Common myeloid progenitor, CD34-positive (primary cell): ENCODE measurements around the gene HHATL.
"Not testable (repeated sequence)": the region's sequence is repeated elsewhere in the genome, so short reads cannot be mapped to it uniquely, and the experiment has no call there.

Source experiments
- CTCF ChIA-PET: fragments of 350-600 bp; sonication (Branson Sonifier 250); formaldehyde crosslinking; loops from one replicate; lab custom pipeline; 2021; ENCODE audit warnings: antibody characterized with exemption; lab: Charles Lee
- POLR2A ChIA-PET: fragments of 350-600 bp; sonication (Branson Sonifier 250); formaldehyde crosslinking; loops from one replicate; lab custom pipeline; 2021; ENCODE audit warnings: antibody characterized with exemption; lab: Charles Lee
- DNase-seq, 3 donors: peaks; one replicate each; pipeline versions ENCODE4 v3.0.0 to v3.0.0-alpha.2; 2013
- H3K27ac ChIP-seq, 2 experiments: 1 replicate in 1 of 2; 2 replicates in 1 of 2; pipeline ENCODE4 v1.7.0; 2013; ENCODE audit warnings: inconsistent platforms in 2 of 2, low read length in 2 of 2, mild to moderate bottlenecking in 2 of 2, low read depth in 1 of 2, moderate library complexity in 1 of 2; ENCODE audit not compliant: severe bottlenecking in 2 of 2, insufficient read depth in 1 of 2, poor library complexity in 1 of 2
- H3K27me3 ChIP-seq, 5 experiments: replicated peaks in 2 of 5; 1 replicate in 3 of 5; 2 replicates in 2 of 5; pipeline versions ENCODE4 v1.6.1 to v1.7.0; 2013; ENCODE audit warnings: low read length in 4 of 5, mild to moderate bottlenecking in 2 of 5, moderate library complexity in 2 of 5, inconsistent platforms in 1 of 5; ENCODE audit not compliant: insufficient read depth in 5 of 5, control insufficient read depth in 4 of 5
- H3K36me3 ChIP-seq, 4 experiments: 1 replicate in 2 of 4; 2 replicates in 2 of 4; pipeline versions ENCODE4 v1.6.1 to v1.7.0; 2013; ENCODE audit warnings: low read length in 3 of 4, control low read depth in 1 of 4, mild to moderate bottlenecking in 1 of 4; ENCODE audit not compliant: control insufficient read depth in 4 of 4, insufficient read depth in 4 of 4
- H3K4me1 ChIP-seq, 4 experiments: 1 replicate in 3 of 4; 2 replicates in 1 of 4; pipeline versions ENCODE4 v1.6.1 to v1.7.1; 2013; ENCODE audit warnings: low read length in 3 of 4, mild to moderate bottlenecking in 3 of 4, control low read depth in 1 of 4, inconsistent platforms in 1 of 4, moderate library complexity in 1 of 4; ENCODE audit not compliant: control insufficient read depth in 4 of 4, insufficient read depth in 4 of 4; ENCODE audit errors: control extremely low read depth in 1 of 4
- H3K4me3 ChIP-seq, 7 experiments: 1 replicate in 4 of 7; 2 replicates in 3 of 7; pipeline versions ENCODE4 v1.5.1 to v1.7.0; 2013; ENCODE audit warnings: mild to moderate bottlenecking in 7 of 7, low read length in 6 of 7, moderate library complexity in 6 of 7, inconsistent platforms in 2 of 7, low read depth in 2 of 7, control low read depth in 1 of 7; ENCODE audit not compliant: insufficient read depth in 4 of 7, control insufficient read depth in 1 of 7; ENCODE audit errors: extremely low read depth in 1 of 7
- H3K9me3 ChIP-seq, 5 experiments: 1 replicate in 4 of 5; 2 replicates in 1 of 5; pipeline versions ENCODE4 v1.6.1 to v1.7.1; 2013; ENCODE audit warnings: low read length in 4 of 5, mild to moderate bottlenecking in 2 of 5, inconsistent platforms in 1 of 5, low read depth in 1 of 5, moderate library complexity in 1 of 5; ENCODE audit not compliant: control insufficient read depth in 4 of 5, insufficient read depth in 2 of 5; ENCODE audit errors: control extremely low read depth in 1 of 5
- WGBS: methylation state at CpG from one replicate; pipeline ENCODE4 v1.1.5; 2013; ENCODE audit not compliant: insufficient coverage; 5-methylcytosine and 5-hydroxymethylcytosine counted together

HHATL gene

DNA sequence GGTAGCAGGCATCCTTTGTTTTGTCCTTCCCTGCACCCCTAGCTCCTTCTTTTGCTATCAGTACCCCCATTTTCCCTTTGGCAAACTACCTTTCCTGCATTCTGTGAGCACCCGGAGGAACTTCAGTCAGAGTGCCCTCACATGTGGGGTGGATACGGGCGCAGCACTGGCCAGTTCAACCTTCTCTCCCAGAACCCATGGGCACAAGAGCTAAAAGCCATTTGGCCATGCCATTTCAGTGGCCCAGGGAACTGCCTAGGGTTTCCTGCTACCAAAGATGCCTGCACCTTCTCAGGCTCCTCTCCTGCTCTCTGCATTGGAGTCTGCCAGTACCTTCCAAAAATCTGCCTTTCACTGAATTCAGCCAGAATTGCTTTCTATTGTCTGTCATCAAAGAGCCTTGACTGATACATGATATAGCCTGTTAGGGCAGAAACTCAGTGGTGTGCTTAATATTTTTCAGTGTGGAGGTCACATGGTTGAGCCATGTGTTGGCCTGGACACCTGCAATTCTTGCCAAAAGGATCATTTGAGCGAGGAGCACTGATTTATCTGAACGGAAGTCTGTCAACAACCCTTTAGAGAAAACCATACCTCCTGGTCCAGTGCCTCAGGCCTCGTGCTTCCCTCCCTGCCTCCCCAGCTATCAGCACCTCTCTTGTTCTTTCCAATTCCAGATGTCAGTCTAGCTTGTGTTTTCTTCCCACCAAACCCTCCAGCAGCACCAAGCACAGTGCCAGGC is 27.0 kb upstream of the HHATL start:
- peaks cover 0 to 4% (median 0%) of the 10 kb centered on the region in 5 experiments for H3K27me3 ChIP-seq
- no peaks in the 10 kb centered on the region for H3K9me3 ChIP-seq
- no peak for DNase-seq
- H3K27ac ChIP-seq: no peak overlapping the region
- H3K4me1 ChIP-seq: no peaks in the 10 kb centered on the region
- no peak overlapping the region for H3K4me3 ChIP-seq
- 93% methylated on average over 6 of the region's 6 CpGs for WGBS
- no peaks in the 10 kb centered on the region for H3K36me3 ChIP-seq
- ChIA-PET CTCF (interaction anchor here (0.7 kb wide), 1 partner anchor 15 kb away, joined by 3 read pairs; no protein-coding TSS in a partner anchor), POLR2A (no interaction called here)

- ChIA-PET POLR2A (no interaction called here), CTCF (no interaction called here)
- peaks cover 0 to 4% (median 0%) of the 10 kb centered on the region in 5 experiments for H3K27me3 ChIP-seq
- H3K9me3 ChIP-seq: no peaks in the 10 kb centered on the region
- no peak overlapping the region for H3K4me3 ChIP-seq
- WGBS: 100% methylated on average over 1 of the region's 3 CpGs
- H3K27ac ChIP-seq: no peak overlapping the region
- no peaks in the 10 kb centered on the region for H3K36me3 ChIP-seq
- DNase-seq: no peak
- no peaks in the 10 kb centered on the region for H3K4me1 ChIP-seq
These were observed 26.2 kb upstream of the HHATL start for GRCh38 chr3:42728668-42729364.

- H3K4me3 ChIP-seq: no peak overlapping the region
- no peaks in the 10 kb centered on the region for H3K4me1 ChIP-seq
- no peak for DNase-seq
- peaks cover 0 to 4% (median 0%) of the 10 kb centered on the region in 5 experiments for H3K27me3 ChIP-seq
- 88% methylated on average over 3 of the region's 3 CpGs for WGBS
- no peak overlapping the region for H3K27ac ChIP-seq
- ChIA-PET POLR2A (no interaction called here), CTCF (no interaction called here)
- H3K36me3 ChIP-seq: no peaks in the 10 kb centered on the region
- no peaks in the 10 kb centered on the region for H3K9me3 ChIP-seq
These were observed 25.5 kb upstream of the HHATL start for GRCh38 chr3:42728056-42728455.

- ChIA-PET CTCF (no interaction called here), POLR2A (interaction anchor here (0.7 kb wide), 1 partner anchor 172 kb away, joined by 3 read pairs; no protein-coding TSS in a partner anchor)
- H3K27me3 ChIP-seq: peaks cover 0 to 4% (median 0%) of the 10 kb centered on the region in 5 experiments
- no peak for DNase-seq
- H3K9me3 ChIP-seq: no peaks in the 10 kb centered on the region
- H3K36me3 ChIP-seq: no peaks in the 10 kb centered on the region
- 100% methylated on average over 1 of the region's 2 CpGs for WGBS
- no peaks in the 10 kb centered on the region for H3K4me1 ChIP-seq
- H3K27ac ChIP-seq: no peak overlapping the region
- H3K4me3 ChIP-seq: no peak overlapping the region
These were observed 22.9 kb upstream of the HHATL start for GRCh38 chr3:42725454-42725853.

- ChIA-PET CTCF (no interaction called here), POLR2A (no interaction called here)
- no peak for DNase-seq
- Histone ChIP-seq H3K27ac (no peak overlapping the region), H3K27me3 (peaks cover 0 to 3% (median 0%) of the 10 kb centered on the region in 5 experiments), H3K4me3 (no peak overlapping the region), H3K9me3 (no peaks in the 10 kb centered on the region), H3K36me3 (no peaks in the 10 kb centered on the region), H3K4me1 (no peaks in the 10 kb centered on the region)
- WGBS: no CpG with 5 or more reads among the region's 2 CpGs
These were observed 20.6 kb upstream of the HHATL start for GRCh38 chr3:42723219-42723618.

GRCh38 chr3:42722442-42722841 is 19.8 kb upstream of the HHATL start:
- POLR2A ChIA-PET, H3K27me3 ChIP-seq, H3K4me1 ChIP-seq, H3K27ac ChIP-seq, H3K9me3 ChIP-seq, DNase-seq, H3K36me3 ChIP-seq, H3K4me3 ChIP-seq: not testable (repeated sequence)
- 92% methylated on average over 2 of the region's 3 CpGs for WGBS
- CTCF ChIA-PET: interaction anchor here (1.6 kb wide), 1 partner anchor 11 kb away, joined by 4 read pairs; no protein-coding TSS in a partner anchor

GRCh38 chr3:42721690-42722089 is 19.1 kb upstream of the HHATL start:
- DNase-seq: no peak
- no peak overlapping the region for H3K4me3 ChIP-seq
- H3K36me3 ChIP-seq: no peaks in the 10 kb centered on the region
- 91% methylated on average over 1 of the region's 1 CpG for WGBS
- no peaks in the 10 kb centered on the region for H3K9me3 ChIP-seq
- CTCF ChIA-PET: interaction anchor here (1.6 kb wide), 1 partner anchor 10 kb away, joined by 4 read pairs; no protein-coding TSS in a partner anchor
- H3K27me3 ChIP-seq: no peaks in the 10 kb centered on the region
- POLR2A ChIA-PET: no interaction called here
- no peak overlapping the region for H3K27ac ChIP-seq
- no peaks in the 10 kb centered on the region for H3K4me1 ChIP-seq
